ENCODE results near the gene BBS5.

BBS5 gene

GRCh38 chr2:169469952-169470572, 9.2 kb upstream of the BBS5 start:
- H3K9me3 ChIP-seq (ENCODE audit: severe bottlenecking), result no peaks in the 10 kb centered on the region
- DNase-seq (ENCODE audit: low spot score) (no peak), ATAC-seq (ENCODE audit: low read depth) (no peak)
- no peaks in the 10 kb centered on the region for H3K36me3 ChIP-seq (ENCODE audit: low read depth)
- H3K4me3 ChIP-seq (ENCODE audit: severe bottlenecking), result no peak overlapping the region
- TF ChIP-seq, protein P1, sequence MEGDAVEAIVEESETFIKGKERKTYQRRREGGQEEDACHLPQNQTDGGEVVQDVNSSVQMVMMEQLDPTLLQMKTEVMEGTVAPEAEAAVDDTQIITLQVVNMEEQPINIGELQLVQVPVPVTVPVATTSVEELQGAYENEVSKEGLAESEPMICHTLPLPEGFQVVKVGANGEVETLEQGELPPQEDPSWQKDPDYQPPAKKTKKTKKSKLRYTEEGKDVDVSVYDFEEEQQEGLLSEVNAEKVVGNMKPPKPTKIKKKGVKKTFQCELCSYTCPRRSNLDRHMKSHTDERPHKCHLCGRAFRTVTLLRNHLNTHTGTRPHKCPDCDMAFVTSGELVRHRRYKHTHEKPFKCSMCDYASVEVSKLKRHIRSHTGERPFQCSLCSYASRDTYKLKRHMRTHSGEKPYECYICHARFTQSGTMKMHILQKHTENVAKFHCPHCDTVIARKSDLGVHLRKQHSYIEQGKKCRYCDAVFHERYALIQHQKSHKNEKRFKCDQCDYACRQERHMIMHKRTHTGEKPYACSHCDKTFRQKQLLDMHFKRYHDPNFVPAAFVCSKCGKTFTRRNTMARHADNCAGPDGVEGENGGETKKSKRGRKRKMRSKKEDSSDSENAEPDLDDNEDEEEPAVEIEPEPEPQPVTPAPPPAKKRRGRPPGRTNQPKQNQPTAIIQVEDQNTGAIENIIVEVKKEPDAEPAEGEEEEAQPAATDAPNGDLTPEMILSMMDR (IDR thresholded peaks at IDR 0.05; ENCODE audit: poor library complexity, severe bottlenecking), result no peak
- no peaks in the 10 kb centered on the region for H3K27me3 ChIP-seq (ENCODE audit: insufficient read depth, poor library complexity, severe bottlenecking)
- no peak overlapping the region for H3K27ac ChIP-seq (ENCODE audit: poor library complexity, severe bottlenecking)
- H3K4me1 ChIP-seq (ENCODE audit: insufficient read depth, poor library complexity, severe bottlenecking), result no peaks in the 10 kb centered on the region

DNA sequence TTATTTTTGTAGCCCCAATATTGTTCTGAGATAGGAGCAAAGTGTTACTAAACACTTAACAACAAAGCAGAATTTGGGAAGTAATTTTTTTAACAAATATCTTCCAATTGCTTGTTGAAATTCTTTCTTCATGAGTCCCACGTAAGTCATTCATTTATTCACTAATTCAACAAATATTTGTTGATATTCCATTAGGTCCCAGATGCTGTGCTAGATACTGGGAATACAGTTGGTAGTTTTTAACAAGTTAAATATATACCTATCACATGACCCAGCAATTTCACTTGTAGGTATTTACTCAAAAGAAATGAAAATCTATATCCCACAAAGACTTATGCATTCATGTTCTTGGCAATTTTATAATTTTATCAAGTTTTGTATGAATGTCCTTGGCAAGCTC, 7.0 kb upstream of the BBS5 start:
- Histone ChIP-seq H3K9me3 (ENCODE audit: severe bottlenecking) (no peaks in the 10 kb centered on the region), H3K27ac (ENCODE audit: poor library complexity, severe bottlenecking) (no peak overlapping the region), H3K36me3 (ENCODE audit: low read depth) (no peaks in the 10 kb centered on the region), H3K4me3 (ENCODE audit: severe bottlenecking) (no peak overlapping the region), H3K4me1 (ENCODE audit: insufficient read depth, poor library complexity, severe bottlenecking) (no peaks in the 10 kb centered on the region), H3K27me3 (ENCODE audit: insufficient read depth, poor library complexity, severe bottlenecking) (no peaks in the 10 kb centered on the region)
- TF ChIP-seq, protein P1 (IDR thresholded peaks at IDR 0.05; ENCODE audit: poor library complexity, severe bottlenecking), result no peak
- no peak for DNase-seq (ENCODE audit: low spot score)
- no peak for ATAC-seq (ENCODE audit: low read depth)

- Histone ChIP-seq H3K27me3 (ENCODE audit: insufficient read depth, poor library complexity, severe bottlenecking) (no peaks in the 10 kb centered on the region), H3K4me3 (ENCODE audit: severe bottlenecking) (no peak overlapping the region), H3K9me3 (ENCODE audit: severe bottlenecking) (no peaks in the 10 kb centered on the region), H3K27ac (ENCODE audit: poor library complexity, severe bottlenecking) (no peak overlapping the region), H3K36me3 (ENCODE audit: low read depth) (no peaks in the 10 kb centered on the region), H3K4me1 (ENCODE audit: insufficient read depth, poor library complexity, severe bottlenecking) (peaks cover 3% of the 10 kb centered on the region)
- ATAC-seq (ENCODE audit: low read depth) (peak; percentile 60), DNase-seq (ENCODE audit: low spot score) (no peak)
- TF ChIP-seq, protein P1 (IDR thresholded peaks at IDR 0.05; ENCODE audit: poor library complexity, severe bottlenecking), result no peak
Observed at GRCh38 chr2:169476459-169476858, 2.8 kb upstream of the BBS5 start.

GRCh38 chr2:169478339-169478738, 955 bp upstream of the BBS5 start:
- Histone ChIP-seq H3K36me3 (ENCODE audit: low read depth) (no peaks in the 10 kb centered on the region), H3K4me1 (ENCODE audit: insufficient read depth, poor library complexity, severe bottlenecking) (peaks cover 3% of the 10 kb centered on the region), H3K4me3 (ENCODE audit: severe bottlenecking) (no peak overlapping the region), H3K27me3 (ENCODE audit: insufficient read depth, poor library complexity, severe bottlenecking) (no peaks in the 10 kb centered on the region), H3K27ac (ENCODE audit: poor library complexity, severe bottlenecking) (no peak overlapping the region), H3K9me3 (ENCODE audit: severe bottlenecking) (no peaks in the 10 kb centered on the region)
- DNase-seq (ENCODE audit: low spot score) (no peak), ATAC-seq (ENCODE audit: low read depth) (no peak)
- TF ChIP-seq, protein P1 (IDR thresholded peaks at IDR 0.05; ENCODE audit: poor library complexity, severe bottlenecking), result no peak

GRCh38 chr2:169478745-169479256, 493 bp upstream of the BBS5 start:
- Histone ChIP-seq H3K9me3 (ENCODE audit: severe bottlenecking) (no peaks in the 10 kb centered on the region), H3K27me3 (ENCODE audit: insufficient read depth, poor library complexity, severe bottlenecking) (no peaks in the 10 kb centered on the region), H3K4me3 (ENCODE audit: severe bottlenecking) (peak overlapping the region; percentile 47), H3K36me3 (ENCODE audit: low read depth) (no peaks in the 10 kb centered on the region), H3K4me1 (ENCODE audit: insufficient read depth, poor library complexity, severe bottlenecking) (peaks cover 3% of the 10 kb centered on the region), H3K27ac (ENCODE audit: poor library complexity, severe bottlenecking) (no peak overlapping the region)
- ATAC-seq (ENCODE audit: low read depth) (no peak), DNase-seq (ENCODE audit: low spot score) (no peak)
- TF ChIP-seq, protein P1 (IDR thresholded peaks at IDR 0.05; ENCODE audit: poor library complexity, severe bottlenecking), result no peak
